GM12878 (cell line): Measurements from ENCODE around the gene ZC3H11A. TPM values are rescaled to one million over a fixed set of nuclear protein-coding genes. Genes with fewer than 3 reads are reported as not detected.
A peak's percentile ranks its signal among the peaks of the same experiment; 100 is the strongest.

Source experiments
- ATAC-seq: fragments of 200-7000 bp; cut with Tn5 transposase; 3 replicates; pipeline ENCODE4 v1.9.1; 2020; ENCODE audit warnings: mild to moderate bottlenecking, moderate library complexity
- BruUV-seq: library from RNA; stranded (reverse); fragments of 400-500 nt; replicated peaks from 2 replicates; lab custom pipeline; 2021; lab: Mats Ljungman, UMichigan
- CTCF ChIA-PET: fragments of 300-600 bp; sonication (Branson Sonifier 250); formaldehyde crosslinking; extraction: SDS; loops from one replicate; lab custom pipeline; 2021; ENCODE audit warnings: inconsistent platforms; lab: Yijun Ruan, JAX
- POLR2A ChIA-PET: fragments of 350-600 bp; formaldehyde crosslinking; extraction: SDS; loops from one replicate; lab custom pipeline; 2021; ENCODE audit warnings: inconsistent platforms; lab: Charles Lee
- RAD21 ChIA-PET: fragments of 300-600 bp; sonication (Branson Sonifier 250); formaldehyde crosslinking; loops from one replicate; lab custom pipeline; 2023; ENCODE audit warnings: antibody characterized with exemption; ENCODE audit not compliant: unreplicated experiment; lab: Charles Lee
- SMC1A ChIA-PET: fragments of 300-600 bp; sonication (Branson Sonifier 250); formaldehyde crosslinking; loops from one replicate; lab custom pipeline; 2023; ENCODE audit not compliant: unreplicated experiment, uncharacterized antibody; lab: Charles Lee
- DNase-seq: peaks from one replicate; pipeline ENCODE4 v3.0.0-alpha.2; 2011; ENCODE audit warnings: low read depth, low spot score
- FAIRE-seq: peaks from 3 replicates; lab custom pipeline; 2011; peaks lifted over from hg19 to GRCh38; lab: Jason Lieb, UNC
- H2AFZ ChIP-seq: 2 replicates; pipeline ENCODE4 v1.6.0; 2011; ENCODE audit warnings: low read depth, low read length, control low read depth; ENCODE audit not compliant: control insufficient read depth
- H3K27ac ChIP-seq: 2 replicates; pipeline ENCODE4 v1.5.1; 2011; ENCODE audit warnings: control low read depth; ENCODE audit not compliant: control insufficient read depth, insufficient read depth
- H3K27me3 ChIP-seq, 2 experiments: replicated peaks in 1 of 2; 2 replicates each; pipeline versions ENCODE4 v1.6.0 to v1.6.1; 2011; ENCODE audit warnings: low read length in 1 of 2; ENCODE audit not compliant: control insufficient read depth in 2 of 2, insufficient read depth in 2 of 2
- H3K36me3 ChIP-seq, 2 experiments: 2 replicates each; pipeline ENCODE4 v1.5.1; 2011; ENCODE audit warnings: low read length in 1 of 2; ENCODE audit not compliant: control insufficient read depth in 2 of 2, insufficient read depth in 2 of 2
- H3K4me1 ChIP-seq: 2 replicates; pipeline ENCODE4 v1.6.1; 2011; ENCODE audit warnings: mild to moderate bottlenecking, low read length, moderate library complexity, mixed read lengths; ENCODE audit not compliant: control insufficient read depth, insufficient read depth
- H3K4me2 ChIP-seq: 2 replicates; pipeline ENCODE4 v1.6.0; 2011; ENCODE audit warnings: control low read depth; ENCODE audit not compliant: control insufficient read depth, insufficient read depth
- H3K4me3 ChIP-seq: fragments of 200-600 bp; sonication (generic); 2 replicates; pipeline ENCODE4 v1.5.1; 2016
- H3K79me2 ChIP-seq: 2 replicates; pipeline ENCODE4 v1.6.0; 2011; ENCODE audit warnings: low read length; ENCODE audit not compliant: control insufficient read depth, insufficient read depth
- H3K9ac ChIP-seq: 2 replicates; pipeline ENCODE4 v1.8.0; 2011; ENCODE audit warnings: low read length, control low read depth, mixed read lengths; ENCODE audit not compliant: control insufficient read depth, insufficient read depth
- H3K9me3 ChIP-seq: replicated peaks from 3 replicates; pipeline ENCODE4 v1.5.1; 2011; ENCODE audit warnings: mild to moderate bottlenecking, low read length; ENCODE audit not compliant: control insufficient read depth, insufficient read depth
- H4K20me1 ChIP-seq: 2 replicates; pipeline ENCODE4 v1.6.0; 2011; ENCODE audit not compliant: control insufficient read depth, insufficient read depth
- BCL3 ChIP-seq: IDR thresholded peaks from 2 replicates; pipeline ENCODE4 v1.6.1; 2011; ENCODE audit warnings: borderline replicate concordance, low read depth, mild to moderate bottlenecking, moderate library complexity, low read length; ENCODE audit not compliant: insufficient read depth, poor library complexity, severe bottlenecking
- BHLHE40 ChIP-seq, 2 experiments: fragments of 450-650 bp in 1 of 2; IDR thresholded peaks; 2 replicates each; pipeline ENCODE4 v1.6.1; 2011 to 2017; ENCODE audit warnings: low read depth in 2 of 2, borderline replicate concordance in 1 of 2, improper control_type of control experiment in 1 of 2, low read length in 1 of 2, mild to moderate bottlenecking in 1 of 2
- GABPA ChIP-seq: IDR thresholded peaks from 2 replicates; pipeline ENCODE4 v1.6.1; 2014; ENCODE audit warnings: antibody characterized with exemption, low read depth, mild to moderate bottlenecking, inconsistent platforms
- IKZF1 ChIP-seq: fragments of 450-650 bp; conservative IDR thresholded peaks from 2 replicates; pipeline ENCODE4 v1.6.1; 2017; ENCODE audit warnings: antibody characterized with exemption, mild to moderate bottlenecking
- IRF4 ChIP-seq: IDR thresholded peaks from 2 replicates; pipeline ENCODE4 v1.6.1; 2011; ENCODE audit warnings: low read depth, low read length
- NFXL1 ChIP-seq: fragments of 450-650 bp; IDR thresholded peaks from 2 replicates; pipeline ENCODE4 v1.6.1; 2017; ENCODE audit warnings: antibody characterized with exemption, mild to moderate bottlenecking, borderline replicate concordance
- NFYB ChIP-seq: IDR thresholded peaks from 2 replicates; pipeline ENCODE4 v1.6.1; 2011; ENCODE audit warnings: low read depth, mild to moderate bottlenecking, low read length, improper control_type of control experiment, moderate library complexity; ENCODE audit not compliant: insufficient read depth
- PAX5 ChIP-seq: IDR thresholded peaks from 2 replicates; pipeline ENCODE4 v1.6.1; 2011; ENCODE audit warnings: low read depth, low read length, borderline replicate concordance
- PKNOX1 ChIP-seq: fragments of 450-650 bp; IDR thresholded peaks from 2 replicates; pipeline ENCODE4 v1.6.1; 2016; ENCODE audit warnings: mild to moderate bottlenecking
- RAD21 ChIP-seq: IDR thresholded peaks from 2 replicates; pipeline ENCODE4 v1.6.1; 2011; ENCODE audit warnings: mild to moderate bottlenecking, low read depth, low read length, moderate library complexity; ENCODE audit not compliant: insufficient read depth
- RCOR1 ChIP-seq: conservative IDR thresholded peaks from 2 replicates; pipeline ENCODE4 v1.6.1; 2012; ENCODE audit warnings: low read depth, low read length, improper control_type of control experiment
- SKIL ChIP-seq: fragments of 450-650 bp; IDR thresholded peaks from 2 replicates; pipeline ENCODE4 v1.6.1; 2017; ENCODE audit warnings: mild to moderate bottlenecking, low read depth, inconsistent platforms; ENCODE audit not compliant: poor library complexity, severe bottlenecking
- SPI1 ChIP-seq: IDR thresholded peaks from 2 replicates; pipeline ENCODE4 v1.6.1; 2011; ENCODE audit warnings: low read depth, mild to moderate bottlenecking, low read length, moderate library complexity, borderline replicate concordance; ENCODE audit not compliant: insufficient read depth
- SRF ChIP-seq, 2 experiments: IDR thresholded peaks; 2 replicates each; pipeline ENCODE4 v1.6.1; 2011; ENCODE audit warnings: low read depth in 2 of 2, low read length in 2 of 2, mild to moderate bottlenecking in 1 of 2, moderate library complexity in 1 of 2
- SUZ12 ChIP-seq: fragments of 200-600 bp; sonication (generic); IDR thresholded peaks from one replicate; pipeline ENCODE4 v1.6.1; 2018; ENCODE audit warnings: antibody characterized with exemption, mild to moderate bottlenecking; ENCODE audit not compliant: unreplicated experiment
- TAF1 ChIP-seq: IDR thresholded peaks from 2 replicates; pipeline ENCODE4 v1.6.1; 2011; ENCODE audit warnings: mild to moderate bottlenecking, low read depth, low read length, borderline replicate concordance
- TARDBP ChIP-seq: IDR thresholded peaks from 2 replicates; pipeline ENCODE4 v1.6.1; 2016; ENCODE audit warnings: borderline replicate concordance
- ZNF207 ChIP-seq: fragments of 450-650 bp; IDR thresholded peaks from 2 replicates; pipeline ENCODE4 v1.6.1; 2014; ENCODE audit warnings: antibody characterized with exemption, mild to moderate bottlenecking, borderline replicate concordance
- WGBS: methylation state at CpG from one replicate; pipeline ENCODE4 v1.1.6; 2016; ENCODE audit warnings: low lambda C conversion rate; ENCODE audit not compliant: insufficient replicate concordance, insufficient coverage; ENCODE audit errors: missing lambda C conversion rate; 5-methylcytosine and 5-hydroxymethylcytosine counted together
- in situ Hi-C: fragments of 300-500 bp; cut with MboI; formaldehyde crosslinking; loops from 9 replicates; pipeline ENCODE4 v1.14.3; 2018; ENCODE audit warnings: mixed read lengths
- intact Hi-C: fragments of 100-400 bp; cut with micrococcal nuclease; formaldehyde crosslinking; loops from one replicate; pipeline ENCODE4 v1.14.2; 2022; ENCODE audit not compliant: unreplicated experiment
- polyA plus RNA-seq, 11 experiments: library from polyadenylated mRNA; depleted of rRNA in 4 of 11; unstranded in 6 of 11; stranded (reverse) in 5 of 11; fragments of >200 nt; fragmentation: Nextera tagmentation in 4 of 11; fragmentation: Illumina TruSeq in 1 of 11; extraction: Ambion mirVana in 4 of 11; extraction: Trizol in 1 of 11; gene quantifications; 1 replicate in 1 of 11; 2 replicates in 10 of 11; pipeline versions ENCODE4 v1.2.1 to v1.2.3, GENCODE V29; 2011 to 2016; ENCODE audit warnings: inconsistent platforms in 2 of 11, missing spikeins in 2 of 11, low read depth in 1 of 11
- total RNA-seq, 4 experiments: library from RNA; depleted of rRNA in 3 of 4; stranded (reverse); fragments of >200 nt in 3 of 4; fragmentation: Illumina TruSeq in 1 of 4; extraction: Trizol in 1 of 4; gene quantifications; 2 replicates each; pipeline versions ENCODE4 v1.2.1 to v1.2.3, GENCODE V29; 2013 to 2021

ZC3H11A gene
- total and polyA plus RNA-seq, 10 of the 15 experiments (the other 5 are each of a cell fraction or from before 2014, with no cell fraction given): 21.1 to 123 (median 60.8) TPM

- TF ChIP-seq SKIL (peak; percentile 54), SPI1 (peak; percentile 16; the same call in 1 of the 2 replicates), RAD21 (no peak), IKZF1 (no peak), PAX5 (no peak), TAF1 (no peak)
Observed at GRCh38 chr1:203794764-203795440, 521 bp upstream of the ZC3H11A start (continued).

- Histone ChIP-seq H3K27me3 (no peaks in the 10 kb centered on the region), H3K27ac (peak overlapping the region; percentile 97), H3K79me2 (peaks cover 57% of the 10 kb centered on the region), H3K4me1 (peaks cover 4% of the 10 kb centered on the region; the same call in 1 of the 2 replicates), H3K9me3 (no peaks in the 10 kb centered on the region; the same call in 2 of the 3 replicates), H3K9ac (peak overlapping the region; percentile 92), H3K4me2 (peak overlapping the region; percentile 80), H2AFZ (0 out of 2 replicates have a peak overlapping the region, but pooled peaks have one; percentile 33), H4K20me1 (no peaks in the 10 kb centered on the region), H3K4me3 (peak overlapping the region; percentile 87), H3K36me3 (peaks cover 0 to 24% of the 10 kb centered on the region in 2 experiments; a peak in 2 of 4 replicates)
- TSS peak; percentile 56 for BruUV-seq
- ChIA-PET SMC1A (interaction anchor here (1.7 kb wide), 1 partner anchor 11 kb away, joined by 6 read pairs; no protein-coding TSS in a partner anchor), CTCF (no interaction called here), RAD21 (no interaction called here), POLR2A (no interaction called here)
- ATAC-seq: peak; percentile 64
- 0% methylated on average over 12 of the region's 12 CpGs for WGBS
- FAIRE-seq: peak; percentile 75
- intact Hi-C loops (no loop called here), in situ Hi-C loops (no loop called here)
- DNase-seq: peak; percentile 13
- TF ChIP-seq IRF4 (peak; percentile 16; the same call in 1 of the 2 replicates), SUZ12 (no peak), SRF (IDR thresholded peaks at IDR 0.05; ENCODE audit: low read depth in 2 of 2, low read length in 2 of 2) (no peak), NFYB (no peak), NFXL1 (no peak), GABPA (peak; percentile 59; the same call in 1 of the 2 replicates), TARDBP (no peak), BHLHE40 (IDR thresholded peaks at IDR 0.05; ENCODE audit: borderline replicate concordance in 1 of 2, low read depth in 2 of 2, low read length in 1 of 2) (no peak), RCOR1 (no peak), BCL3 (no peak), ZNF207 (no peak), PKNOX1 (no peak)
Observed at GRCh38 chr1:203796236-203796605, 798 bp downstream of the ZC3H11A start.
